ENCODE data around the gene FOXF1. TPM values are rescaled to one million over a fixed set of nuclear protein-coding genes. Genes with fewer than 3 reads are reported as not detected.

The FOXF1 gene
- total RNA-seq, 1 experiment from 2014 or later, result not detected

DNA sequence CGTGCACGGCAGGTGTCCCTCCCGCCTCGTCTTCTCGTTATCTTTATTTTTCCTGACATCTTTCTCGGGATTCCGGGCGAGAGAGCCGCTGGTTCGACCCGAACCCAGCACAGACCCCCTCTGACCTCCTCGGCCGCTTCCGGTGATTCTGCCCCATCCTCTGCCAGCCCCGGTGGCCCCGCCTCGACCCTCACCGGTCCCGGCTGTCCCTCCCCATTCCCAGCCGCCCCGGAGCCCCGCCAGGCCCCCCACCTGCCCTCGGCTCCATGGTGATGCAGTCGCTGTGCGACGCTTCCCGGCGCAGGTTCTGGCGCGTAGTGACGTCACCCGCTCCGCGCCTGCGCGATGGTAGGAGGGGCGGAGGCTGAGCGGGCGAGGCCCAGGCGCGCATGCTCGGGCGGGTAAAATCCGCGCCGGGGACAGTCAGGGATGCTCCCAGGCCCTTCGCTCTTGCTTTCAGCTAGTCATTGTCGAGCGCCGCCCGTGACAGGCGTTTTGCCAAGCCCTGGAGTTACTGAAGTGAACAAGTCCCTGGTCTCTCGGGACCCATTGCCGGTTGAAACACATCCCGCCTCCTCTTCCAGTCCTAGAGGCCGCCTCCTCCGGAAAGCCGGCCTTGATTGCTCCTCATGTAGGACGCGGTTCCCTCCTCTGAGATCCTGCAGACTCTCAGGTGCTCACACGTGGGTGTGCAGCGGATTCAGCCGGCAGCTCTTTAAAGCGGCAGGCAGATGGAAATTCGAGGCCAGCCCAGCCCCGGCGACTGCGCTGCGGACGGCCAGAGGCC is 44.8 kb downstream of the FOXF1 start, which contains the start of gene MTHFSD (continued):
- TF ChIP-seq, protein P1, sequence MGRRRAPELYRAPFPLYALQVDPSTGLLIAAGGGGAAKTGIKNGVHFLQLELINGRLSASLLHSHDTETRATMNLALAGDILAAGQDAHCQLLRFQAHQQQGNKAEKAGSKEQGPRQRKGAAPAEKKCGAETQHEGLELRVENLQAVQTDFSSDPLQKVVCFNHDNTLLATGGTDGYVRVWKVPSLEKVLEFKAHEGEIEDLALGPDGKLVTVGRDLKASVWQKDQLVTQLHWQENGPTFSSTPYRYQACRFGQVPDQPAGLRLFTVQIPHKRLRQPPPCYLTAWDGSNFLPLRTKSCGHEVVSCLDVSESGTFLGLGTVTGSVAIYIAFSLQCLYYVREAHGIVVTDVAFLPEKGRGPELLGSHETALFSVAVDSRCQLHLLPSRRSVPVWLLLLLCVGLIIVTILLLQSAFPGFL (CRISPR knock-in tag; IDR thresholded peaks at IDR 0.05; ENCODE audit: borderline replicate concordance), result no peak
- TF ChIP-seq TEAD4 (CRISPR knock-in tag; IDR thresholded peaks at IDR 0.05) (no peak), ZNF317 (CRISPR knock-in tag; IDR thresholded peaks at IDR 0.05; ENCODE audit: borderline replicate concordance, low read depth) (no peak), OVOL2 (CRISPR knock-in tag; IDR thresholded peaks at IDR 0.05; ENCODE audit: borderline replicate concordance) (no peak), ZNF423 (CRISPR knock-in tag; IDR thresholded peaks at IDR 0.05) (no peak), JUN (CRISPR knock-in tag; IDR thresholded peaks at IDR 0.05) (no peak), TP53 (CRISPR knock-in tag; IDR thresholded peaks at IDR 0.05) (no peak), NFE2L1 (CRISPR knock-in tag; IDR thresholded peaks at IDR 0.05) (no peak), KAT7 (CRISPR knock-in tag; IDR thresholded peaks at IDR 0.05; ENCODE audit: borderline replicate concordance) (peak; percentile 56; the same call in 1 of the 2 replicates), ZNF232 (CRISPR knock-in tag; IDR thresholded peaks at IDR 0.05) (0 out of 2 replicates have a peak, but pooled peaks have one; percentile 52), ESRRA (CRISPR knock-in tag; IDR thresholded peaks at IDR 0.05; ENCODE audit: borderline replicate concordance) (no peak), FOXJ3 (CRISPR knock-in tag; IDR thresholded peaks at IDR 0.05; ENCODE audit: borderline replicate concordance) (no peak), ZNF263 (CRISPR knock-in tag; IDR thresholded peaks at IDR 0.05; ENCODE audit: low read depth) (no peak), ZNF671 (CRISPR knock-in tag; IDR thresholded peaks at IDR 0.05) (no peak), ZNF396 (CRISPR knock-in tag; IDR thresholded peaks at IDR 0.05; ENCODE audit: borderline replicate concordance) (no peak), NFYB (CRISPR knock-in tag; conservative IDR thresholded peaks at IDR 0.05; ENCODE audit: low read depth) (no peak), SP1 (CRISPR knock-in tag; conservative IDR thresholded peaks at IDR 0.05) (peak; percentile 89)
- TF ChIP-seq, protein P2, sequence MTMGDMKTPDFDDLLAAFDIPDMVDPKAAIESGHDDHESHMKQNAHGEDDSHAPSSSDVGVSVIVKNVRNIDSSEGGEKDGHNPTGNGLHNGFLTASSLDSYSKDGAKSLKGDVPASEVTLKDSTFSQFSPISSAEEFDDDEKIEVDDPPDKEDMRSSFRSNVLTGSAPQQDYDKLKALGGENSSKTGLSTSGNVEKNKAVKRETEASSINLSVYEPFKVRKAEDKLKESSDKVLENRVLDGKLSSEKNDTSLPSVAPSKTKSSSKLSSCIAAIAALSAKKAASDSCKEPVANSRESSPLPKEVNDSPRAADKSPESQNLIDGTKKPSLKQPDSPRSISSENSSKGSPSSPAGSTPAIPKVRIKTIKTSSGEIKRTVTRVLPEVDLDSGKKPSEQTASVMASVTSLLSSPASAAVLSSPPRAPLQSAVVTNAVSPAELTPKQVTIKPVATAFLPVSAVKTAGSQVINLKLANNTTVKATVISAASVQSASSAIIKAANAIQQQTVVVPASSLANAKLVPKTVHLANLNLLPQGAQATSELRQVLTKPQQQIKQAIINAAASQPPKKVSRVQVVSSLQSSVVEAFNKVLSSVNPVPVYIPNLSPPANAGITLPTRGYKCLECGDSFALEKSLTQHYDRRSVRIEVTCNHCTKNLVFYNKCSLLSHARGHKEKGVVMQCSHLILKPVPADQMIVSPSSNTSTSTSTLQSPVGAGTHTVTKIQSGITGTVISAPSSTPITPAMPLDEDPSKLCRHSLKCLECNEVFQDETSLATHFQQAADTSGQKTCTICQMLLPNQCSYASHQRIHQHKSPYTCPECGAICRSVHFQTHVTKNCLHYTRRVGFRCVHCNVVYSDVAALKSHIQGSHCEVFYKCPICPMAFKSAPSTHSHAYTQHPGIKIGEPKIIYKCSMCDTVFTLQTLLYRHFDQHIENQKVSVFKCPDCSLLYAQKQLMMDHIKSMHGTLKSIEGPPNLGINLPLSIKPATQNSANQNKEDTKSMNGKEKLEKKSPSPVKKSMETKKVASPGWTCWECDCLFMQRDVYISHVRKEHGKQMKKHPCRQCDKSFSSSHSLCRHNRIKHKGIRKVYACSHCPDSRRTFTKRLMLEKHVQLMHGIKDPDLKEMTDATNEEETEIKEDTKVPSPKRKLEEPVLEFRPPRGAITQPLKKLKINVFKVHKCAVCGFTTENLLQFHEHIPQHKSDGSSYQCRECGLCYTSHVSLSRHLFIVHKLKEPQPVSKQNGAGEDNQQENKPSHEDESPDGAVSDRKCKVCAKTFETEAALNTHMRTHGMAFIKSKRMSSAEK (CRISPR knock-in tag; IDR thresholded peaks at IDR 0.05; ENCODE audit: borderline replicate concordance), result no peak; the same call in 1 of the 2 replicates
- TF ChIP-seq, protein P3, sequence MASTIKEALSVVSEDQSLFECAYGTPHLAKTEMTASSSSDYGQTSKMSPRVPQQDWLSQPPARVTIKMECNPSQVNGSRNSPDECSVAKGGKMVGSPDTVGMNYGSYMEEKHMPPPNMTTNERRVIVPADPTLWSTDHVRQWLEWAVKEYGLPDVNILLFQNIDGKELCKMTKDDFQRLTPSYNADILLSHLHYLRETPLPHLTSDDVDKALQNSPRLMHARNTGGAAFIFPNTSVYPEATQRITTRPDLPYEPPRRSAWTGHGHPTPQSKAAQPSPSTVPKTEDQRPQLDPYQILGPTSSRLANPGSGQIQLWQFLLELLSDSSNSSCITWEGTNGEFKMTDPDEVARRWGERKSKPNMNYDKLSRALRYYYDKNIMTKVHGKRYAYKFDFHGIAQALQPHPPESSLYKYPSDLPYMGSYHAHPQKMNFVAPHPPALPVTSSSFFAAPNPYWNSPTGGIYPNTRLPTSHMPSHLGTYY (CRISPR knock-in tag; IDR thresholded peaks at IDR 0.05), result no peak
- TF ChIP-seq, protein P4, sequence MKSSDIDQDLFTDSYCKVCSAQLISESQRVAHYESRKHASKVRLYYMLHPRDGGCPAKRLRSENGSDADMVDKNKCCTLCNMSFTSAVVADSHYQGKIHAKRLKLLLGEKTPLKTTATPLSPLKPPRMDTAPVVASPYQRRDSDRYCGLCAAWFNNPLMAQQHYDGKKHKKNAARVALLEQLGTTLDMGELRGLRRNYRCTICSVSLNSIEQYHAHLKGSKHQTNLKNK (CRISPR knock-in tag; IDR thresholded peaks at IDR 0.05), result no peak
- TF ChIP-seq, protein P5, sequence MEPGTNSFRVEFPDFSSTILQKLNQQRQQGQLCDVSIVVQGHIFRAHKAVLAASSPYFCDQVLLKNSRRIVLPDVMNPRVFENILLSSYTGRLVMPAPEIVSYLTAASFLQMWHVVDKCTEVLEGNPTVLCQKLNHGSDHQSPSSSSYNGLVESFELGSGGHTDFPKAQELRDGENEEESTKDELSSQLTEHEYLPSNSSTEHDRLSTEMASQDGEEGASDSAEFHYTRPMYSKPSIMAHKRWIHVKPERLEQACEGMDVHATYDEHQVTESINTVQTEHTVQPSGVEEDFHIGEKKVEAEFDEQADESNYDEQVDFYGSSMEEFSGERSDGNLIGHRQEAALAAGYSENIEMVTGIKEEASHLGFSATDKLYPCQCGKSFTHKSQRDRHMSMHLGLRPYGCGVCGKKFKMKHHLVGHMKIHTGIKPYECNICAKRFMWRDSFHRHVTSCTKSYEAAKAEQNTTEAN (CRISPR knock-in tag; IDR thresholded peaks at IDR 0.05), result no peak
- TF ChIP-seq, protein P6, sequence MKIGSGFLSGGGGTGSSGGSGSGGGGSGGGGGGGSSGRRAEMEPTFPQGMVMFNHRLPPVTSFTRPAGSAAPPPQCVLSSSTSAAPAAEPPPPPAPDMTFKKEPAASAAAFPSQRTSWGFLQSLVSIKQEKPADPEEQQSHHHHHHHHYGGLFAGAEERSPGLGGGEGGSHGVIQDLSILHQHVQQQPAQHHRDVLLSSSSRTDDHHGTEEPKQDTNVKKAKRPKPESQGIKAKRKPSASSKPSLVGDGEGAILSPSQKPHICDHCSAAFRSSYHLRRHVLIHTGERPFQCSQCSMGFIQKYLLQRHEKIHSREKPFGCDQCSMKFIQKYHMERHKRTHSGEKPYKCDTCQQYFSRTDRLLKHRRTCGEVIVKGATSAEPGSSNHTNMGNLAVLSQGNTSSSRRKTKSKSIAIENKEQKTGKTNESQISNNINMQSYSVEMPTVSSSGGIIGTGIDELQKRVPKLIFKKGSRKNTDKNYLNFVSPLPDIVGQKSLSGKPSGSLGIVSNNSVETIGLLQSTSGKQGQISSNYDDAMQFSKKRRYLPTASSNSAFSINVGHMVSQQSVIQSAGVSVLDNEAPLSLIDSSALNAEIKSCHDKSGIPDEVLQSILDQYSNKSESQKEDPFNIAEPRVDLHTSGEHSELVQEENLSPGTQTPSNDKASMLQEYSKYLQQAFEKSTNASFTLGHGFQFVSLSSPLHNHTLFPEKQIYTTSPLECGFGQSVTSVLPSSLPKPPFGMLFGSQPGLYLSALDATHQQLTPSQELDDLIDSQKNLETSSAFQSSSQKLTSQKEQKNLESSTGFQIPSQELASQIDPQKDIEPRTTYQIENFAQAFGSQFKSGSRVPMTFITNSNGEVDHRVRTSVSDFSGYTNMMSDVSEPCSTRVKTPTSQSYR (CRISPR knock-in tag; IDR thresholded peaks at IDR 0.05), result no peak
- TF ChIP-seq, protein P7, sequence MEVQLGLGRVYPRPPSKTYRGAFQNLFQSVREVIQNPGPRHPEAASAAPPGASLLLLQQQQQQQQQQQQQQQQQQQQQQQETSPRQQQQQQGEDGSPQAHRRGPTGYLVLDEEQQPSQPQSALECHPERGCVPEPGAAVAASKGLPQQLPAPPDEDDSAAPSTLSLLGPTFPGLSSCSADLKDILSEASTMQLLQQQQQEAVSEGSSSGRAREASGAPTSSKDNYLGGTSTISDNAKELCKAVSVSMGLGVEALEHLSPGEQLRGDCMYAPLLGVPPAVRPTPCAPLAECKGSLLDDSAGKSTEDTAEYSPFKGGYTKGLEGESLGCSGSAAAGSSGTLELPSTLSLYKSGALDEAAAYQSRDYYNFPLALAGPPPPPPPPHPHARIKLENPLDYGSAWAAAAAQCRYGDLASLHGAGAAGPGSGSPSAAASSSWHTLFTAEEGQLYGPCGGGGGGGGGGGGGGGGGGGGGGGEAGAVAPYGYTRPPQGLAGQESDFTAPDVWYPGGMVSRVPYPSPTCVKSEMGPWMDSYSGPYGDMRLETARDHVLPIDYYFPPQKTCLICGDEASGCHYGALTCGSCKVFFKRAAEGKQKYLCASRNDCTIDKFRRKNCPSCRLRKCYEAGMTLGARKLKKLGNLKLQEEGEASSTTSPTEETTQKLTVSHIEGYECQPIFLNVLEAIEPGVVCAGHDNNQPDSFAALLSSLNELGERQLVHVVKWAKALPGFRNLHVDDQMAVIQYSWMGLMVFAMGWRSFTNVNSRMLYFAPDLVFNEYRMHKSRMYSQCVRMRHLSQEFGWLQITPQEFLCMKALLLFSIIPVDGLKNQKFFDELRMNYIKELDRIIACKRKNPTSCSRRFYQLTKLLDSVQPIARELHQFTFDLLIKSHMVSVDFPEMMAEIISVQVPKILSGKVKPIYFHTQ (CRISPR knock-in tag; IDR thresholded peaks at IDR 0.05), result no peak

All from WTC11 (cell line).